DMS79 (cell line): ENCODE data around the gene VPS26C.

Experiments used
- DNase-seq: peaks from one replicate; lab custom pipeline; 2025; lab: John Stamatoyannopoulos, UW

Gene VPS26C

GRCh38 chr21:37202221-37203110, 64.7 kb downstream of the VPS26C start:
- no peak for DNase-seq

- DNase-seq, result no peak
These were observed 66.3 kb downstream of the VPS26C start for GRCh38 chr21:37200641-37201480.

GRCh38 chr21:37199057-37199924, 67.8 kb downstream of the VPS26C start:
- DNase-seq, result no peak

GRCh38 chr21:37197746-37198145, 69.4 kb downstream of the VPS26C start:
- no peak for DNase-seq

GRCh38 chr21:37196847-37197246, 70.3 kb downstream of the VPS26C start:
- no peak for DNase-seq

GRCh38 chr21:37195610-37196009, 71.5 kb downstream of the VPS26C start:
- DNase-seq, result no peak

GRCh38 chr21:37195059-37195458, 72.1 kb downstream of the VPS26C start:
- no peak for DNase-seq

GRCh38 chr21:37193676-37194075, 73.5 kb downstream of the VPS26C start:
- DNase-seq, result no peak

- no peak for DNase-seq
These were observed 74.1 kb downstream of the VPS26C start for GRCh38 chr21:37193006-37193405.

GRCh38 chr21:37192019-37192418, 75.1 kb downstream of the VPS26C start:
- DNase-seq, result no peak

- no peak for DNase-seq
These were observed 78.3 kb downstream of the VPS26C start for GRCh38 chr21:37188825-37189224.

- no peak for DNase-seq
These were observed 80.2 kb downstream of the VPS26C start for GRCh38 chr21:37186983-37187382.

- no peak for DNase-seq
These were observed 82.1 kb downstream of the VPS26C start for GRCh38 chr21:37184784-37185593.

- no peak for DNase-seq
These were observed 83.4 kb downstream of the VPS26C start for GRCh38 chr21:37183749-37184148.

GRCh38 chr21:37182222-37182621, 84.9 kb downstream of the VPS26C start:
- no peak for DNase-seq

GRCh38 chr21:37181059-37181458, 86.1 kb downstream of the VPS26C start:
- DNase-seq, result no peak

- no peak for DNase-seq
These were observed 90.4 kb downstream of the VPS26C start for GRCh38 chr21:37176716-37177115.
